Measurements from ENCODE around the gene THSD4.
"Not testable (repeated sequence)": the region's sequence is repeated elsewhere in the genome, so short reads cannot be mapped to it uniquely, and the experiment has no call there.

The THSD4 gene

GRCh38 chr15:71301958-71302621 is 186.8 kb downstream of the THSD4 start:
- DNase-seq, result no peak

GRCh38 chr15:71302861-71303410 is 187.7 kb downstream of the THSD4 start:
- DNase-seq, result no peak

- DNase-seq, result no peak
These were observed 188.7 kb downstream of the THSD4 start for GRCh38 chr15:71303977-71304376.

- no peak for DNase-seq
These were observed 189.4 kb downstream of the THSD4 start for GRCh38 chr15:71304681-71305080.

GRCh38 chr15:71306538-71306937 is 191.3 kb downstream of the THSD4 start:
- no peak for DNase-seq

- no peak for DNase-seq
These were observed 197.0 kb downstream of the THSD4 start for GRCh38 chr15:71312194-71312708.

- no peak for DNase-seq
These were observed 197.6 kb downstream of the THSD4 start for GRCh38 chr15:71312731-71313460.

GRCh38 chr15:71313806-71314205 is 198.5 kb downstream of the THSD4 start:
- no peak for DNase-seq

GRCh38 chr15:71314956-71315537 is 199.8 kb downstream of the THSD4 start:
- DNase-seq, result no peak

GRCh38 chr15:71316911-71317310 is 201.6 kb downstream of the THSD4 start:
- DNase-seq, result no peak

- DNase-seq, result not testable (repeated sequence)
These were observed 204.2 kb downstream of the THSD4 start for GRCh38 chr15:71319424-71319823.

GRCh38 chr15:71319935-71320334 is 204.7 kb downstream of the THSD4 start:
- DNase-seq, result no peak

GRCh38 chr15:71323082-71323481 is 207.8 kb downstream of the THSD4 start:
- DNase-seq, result no peak

- no peak for DNase-seq
These were observed 208.3 kb downstream of the THSD4 start for GRCh38 chr15:71323584-71323983.

- DNase-seq, result no peak
These were observed 210.2 kb downstream of the THSD4 start for GRCh38 chr15:71325481-71325880.

- no peak for DNase-seq
These were observed 213.2 kb downstream of the THSD4 start for GRCh38 chr15:71328453-71328852.

- no peak for DNase-seq
These were observed 213.8 kb downstream of the THSD4 start for GRCh38 chr15:71329041-71329440.

GRCh38 chr15:71329497-71330260 is 214.4 kb downstream of the THSD4 start:
- no peak for DNase-seq

- no peak for DNase-seq
These were observed 215.4 kb downstream of the THSD4 start for GRCh38 chr15:71330638-71331162.

GRCh38 chr15:71331173-71331572 is 215.9 kb downstream of the THSD4 start:
- DNase-seq, result no peak

GRCh38 chr15:71332431-71333004 is 217.2 kb downstream of the THSD4 start:
- no peak for DNase-seq

- DNase-seq, result no peak
These were observed 217.9 kb downstream of the THSD4 start for GRCh38 chr15:71333136-71333700.

Data from NCI-H446 treated with DMSO at 0.1 percent for 48 hours (cell line).